Activated T-helper 9 cell treated with anti-CD3 and anti-CD28 coated beads, Interleukin-2, amount 50 U/mL, for 16 hours (primary cell): ENCODE measurements around the gene LRP11.
"Not testable (repeated sequence)": the region's sequence is repeated elsewhere in the genome, so short reads cannot be mapped to it uniquely, and the experiment has no call there.

Experiments used
- DNase-seq: peaks from one replicate; pipeline ENCODE4 v3.0.0-alpha.2; 2020; ENCODE audit warnings: low read depth

Gene LRP11

DNA sequence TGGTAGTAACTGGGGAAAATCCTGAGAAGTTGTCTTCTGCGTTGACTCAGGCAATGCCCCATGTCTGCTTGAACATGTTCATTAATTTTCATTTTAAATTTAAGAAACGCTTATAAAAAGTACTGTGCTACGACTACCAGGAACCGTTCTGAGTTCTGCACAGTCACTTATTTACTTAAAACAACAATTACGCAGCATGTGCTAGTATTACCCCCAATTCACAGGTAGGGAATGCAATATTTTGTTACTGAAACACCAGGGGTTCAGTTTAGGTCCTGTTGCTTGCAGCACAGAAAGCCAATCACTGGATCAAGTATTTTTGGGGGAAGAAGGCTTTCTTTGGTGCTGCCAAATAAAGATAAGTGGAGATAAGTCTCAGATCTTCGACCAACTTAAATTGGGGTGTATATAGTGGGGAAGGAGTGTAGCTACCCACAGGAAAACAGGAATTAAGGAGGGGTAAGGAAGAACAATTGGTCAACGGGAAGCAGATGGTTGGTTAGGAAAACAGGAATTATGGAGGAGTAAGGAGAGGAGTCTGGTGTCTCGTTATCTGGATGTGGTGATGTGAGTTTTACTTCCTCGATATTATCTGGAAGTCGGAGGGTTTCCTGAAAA, 5.2 kb upstream of the LRP11 start:
- DNase-seq: no peak

- DNase-seq: no peak
These were observed 3.9 kb upstream of the LRP11 start for GRCh38 chr6:149867876-149868640.

- no peak for DNase-seq
These were observed 698 bp upstream of the LRP11 start for GRCh38 chr6:149864578-149865535.

- DNase-seq: peak; percentile 13
These were observed 1.0 kb downstream of the LRP11 start for GRCh38 chr6:149862922-149863697.

GRCh38 chr6:149862424-149862738, 1.8 kb downstream of the LRP11 start:
- DNase-seq: not testable (repeated sequence)

DNA sequence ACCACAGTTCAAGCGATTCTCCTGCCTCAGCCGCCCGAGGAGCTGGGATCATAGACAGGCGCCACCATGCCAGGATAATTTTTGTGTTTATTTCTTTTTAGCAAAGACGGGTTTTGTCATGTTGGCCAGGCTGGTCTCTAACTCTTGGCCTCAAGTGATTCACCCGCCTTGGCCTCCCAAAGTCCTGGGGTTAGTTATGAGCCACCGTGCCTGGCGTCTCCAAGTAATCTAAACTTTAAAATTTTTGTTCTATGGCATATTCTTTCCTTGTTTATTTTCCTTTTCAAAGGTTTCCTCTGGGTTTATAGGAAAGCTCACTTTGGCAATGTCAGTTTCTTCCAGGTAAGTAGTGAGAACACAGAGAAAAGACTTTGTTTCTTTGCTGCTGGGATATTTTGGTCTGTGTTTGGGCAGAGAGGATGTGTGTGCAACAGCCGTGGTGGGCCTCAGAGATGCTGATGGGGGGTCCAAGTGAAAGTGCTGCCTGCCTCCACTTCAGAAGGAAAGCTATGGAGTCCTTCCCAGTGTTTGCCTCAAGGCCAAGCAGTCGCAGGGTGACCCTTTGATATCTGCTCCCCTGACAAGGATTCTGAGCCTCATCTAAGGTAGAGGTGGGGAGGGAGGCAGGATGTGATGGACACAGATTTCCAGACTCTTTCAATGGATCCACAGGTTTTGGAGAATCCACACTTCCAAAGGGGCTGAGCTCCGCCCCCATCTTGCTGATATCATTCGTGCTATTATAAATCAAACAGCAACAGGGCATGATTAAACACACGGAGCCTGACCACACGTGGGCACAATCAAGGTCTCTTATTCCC, 2.3 kb downstream of the LRP11 start:
- no peak for DNase-seq

GRCh38 chr6:149860834-149861602, 3.1 kb downstream of the LRP11 start:
- no peak for DNase-seq

GRCh38 chr6:149860513-149860833, 3.7 kb downstream of the LRP11 start:
- no peak for DNase-seq

- no peak for DNase-seq
These were observed 4.2 kb downstream of the LRP11 start for GRCh38 chr6:149859938-149860337.

DNA sequence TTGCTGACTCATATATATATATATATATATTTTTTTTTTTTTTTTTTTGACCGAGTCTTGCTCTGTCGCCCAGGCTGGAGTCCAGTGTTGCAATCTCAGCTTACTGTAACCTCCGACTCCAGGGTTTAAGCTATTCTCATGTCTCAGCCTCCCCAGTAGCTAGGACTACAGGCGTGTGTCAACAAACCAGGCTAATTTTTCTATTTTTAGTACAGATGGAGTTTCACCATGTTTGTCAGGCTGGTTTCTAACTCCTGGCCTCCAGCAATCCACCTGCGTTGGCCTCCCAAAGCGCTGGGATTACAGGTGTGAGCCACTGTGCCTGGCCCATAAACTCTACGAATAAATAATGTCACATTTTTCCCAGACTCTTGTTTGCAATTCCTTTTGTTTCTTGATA, 4.8 kb downstream of the LRP11 start:
- no peak for DNase-seq

DNA sequence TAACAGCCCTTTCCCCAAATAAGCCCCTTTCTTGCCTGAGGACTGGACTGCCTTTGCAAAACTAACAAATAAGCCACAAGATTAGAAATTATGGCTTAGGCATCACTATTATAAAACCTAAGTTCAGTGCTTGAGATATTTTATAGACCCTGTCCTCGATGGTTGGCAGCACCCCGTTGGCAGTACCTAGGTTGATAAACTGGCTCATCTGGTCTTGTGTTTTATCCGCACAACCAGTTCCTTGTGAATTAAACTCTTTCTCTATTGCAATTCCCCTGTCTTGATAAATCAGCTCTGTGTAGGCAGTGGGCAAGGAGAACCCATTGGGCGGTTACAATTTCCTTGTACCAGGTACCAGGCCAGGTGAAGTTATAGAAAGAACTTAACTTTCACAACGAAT, 6.6 kb downstream of the LRP11 start:
- no peak for DNase-seq

GRCh38 chr6:149856256-149856994, 7.7 kb downstream of the LRP11 start:
- DNase-seq: no peak

DNA sequence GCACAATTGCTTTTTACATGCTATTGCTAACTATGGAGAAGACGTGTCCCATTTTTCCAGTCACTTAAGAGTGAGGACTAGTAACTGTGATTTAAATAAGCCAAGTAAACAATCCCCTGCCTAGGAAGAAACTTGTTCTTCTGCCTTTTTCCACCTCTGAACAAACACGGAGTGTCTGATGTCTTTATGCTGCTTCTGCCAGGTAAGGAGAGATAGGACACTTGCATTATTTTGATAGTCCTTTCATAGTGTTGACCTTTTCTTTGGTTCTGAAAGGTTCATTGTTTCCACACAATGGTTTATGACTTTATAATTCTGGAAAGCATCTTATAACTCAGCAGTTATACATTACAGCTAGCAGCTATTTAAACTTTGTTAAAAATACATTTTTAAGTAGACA, 8.4 kb downstream of the LRP11 start:
- no peak for DNase-seq

GRCh38 chr6:149855040-149855654, 9.0 kb downstream of the LRP11 start:
- DNase-seq: no peak

DNA sequence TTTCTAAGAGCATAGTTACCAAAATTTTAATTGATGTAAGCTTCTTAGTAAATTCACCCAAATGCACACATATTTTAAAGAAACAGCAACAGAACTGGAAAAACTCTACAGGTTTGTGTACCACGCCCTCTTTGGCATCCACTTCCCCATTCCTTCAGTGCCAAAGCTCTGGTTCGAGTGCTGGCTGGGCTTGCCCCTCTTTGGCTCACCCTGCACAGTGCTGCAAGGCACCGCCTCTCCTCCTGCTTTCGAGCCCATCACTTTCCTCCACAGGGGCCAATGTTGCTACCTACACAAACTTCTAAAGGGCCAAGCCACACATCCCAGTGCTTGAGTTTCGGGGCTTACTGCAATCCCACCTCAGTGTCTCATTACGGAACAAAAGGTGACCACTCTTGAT, 9.6 kb downstream of the LRP11 start:
- DNase-seq: no peak

- DNase-seq: not testable (repeated sequence)
These were observed 10.1 kb downstream of the LRP11 start for GRCh38 chr6:149854017-149854416.

DNA sequence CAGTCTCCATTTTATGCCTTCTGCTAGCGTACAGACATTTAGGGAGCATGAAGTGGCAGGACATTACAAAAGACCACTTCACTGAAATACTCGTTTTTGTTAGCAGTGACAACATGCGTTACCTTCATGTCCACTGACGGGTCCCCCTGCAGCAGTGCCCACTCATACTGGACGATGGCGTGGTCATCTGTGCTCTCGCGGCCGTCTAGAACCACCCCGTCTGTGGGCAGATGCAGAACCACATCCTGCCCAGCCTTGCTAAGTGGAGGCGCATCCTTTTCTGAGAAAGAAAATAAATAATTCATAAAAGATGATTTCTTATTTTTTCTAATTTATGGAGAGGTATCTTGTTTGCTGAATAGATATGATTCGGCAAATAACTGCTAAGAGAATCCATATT, 11.3 kb downstream of the LRP11 start:
- no peak for DNase-seq

DNA sequence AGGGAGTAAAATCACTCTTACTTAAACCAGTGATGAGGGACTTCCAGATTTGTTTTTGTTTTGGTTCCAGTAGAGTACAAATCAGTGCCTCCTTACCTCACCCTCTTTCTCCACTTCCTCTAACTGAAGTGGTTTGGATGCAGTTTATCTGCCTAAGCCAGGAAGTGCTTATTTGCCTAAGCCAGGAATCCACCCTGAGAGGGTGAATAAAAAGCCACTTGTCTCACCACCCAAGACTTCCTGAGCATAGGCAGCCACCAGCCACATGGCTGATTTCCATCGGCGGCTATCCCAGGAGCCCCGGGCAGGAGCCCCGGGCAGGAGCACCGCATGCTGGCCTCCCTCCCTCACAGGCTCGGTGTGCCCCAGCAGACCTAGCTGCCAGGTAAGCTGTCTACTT, 12.0 kb downstream of the LRP11 start:
- no peak for DNase-seq

GRCh38 chr6:149851461-149852110, 12.6 kb downstream of the LRP11 start:
- no peak for DNase-seq
